HEK293 (cell line): ENCODE results near the gene TFAP2C.

ENCODE experiments used
- CTCF ChIA-PET: fragments of 350-600 bp; formaldehyde crosslinking; extraction: SDS; loops from one replicate; lab custom pipeline; 2021; ENCODE audit warnings: antibody characterized with exemption; lab: Yijun Ruan, JAX
- POLR2A ChIA-PET: fragments of 300-600 bp; formaldehyde crosslinking; extraction: SDS; loops from one replicate; lab custom pipeline; 2020; ENCODE audit warnings: antibody characterized with exemption, inconsistent platforms; lab: Yijun Ruan, JAX
- H3K27ac ChIP-seq: fragments of 200-500 bp; sonication (Bioruptor generic); 2 replicates; pipeline ENCODE4 v1.5.1; 2014; ENCODE audit warnings: low read depth, low read length, control low read depth, inconsistent platforms; ENCODE audit errors: extremely low read depth
- H3K36me3 ChIP-seq, 2 experiments: fragments of 200-500 bp in 1 of 2; sonication (Bioruptor generic) in 1 of 2; 1 replicate in 1 of 2; 2 replicates in 1 of 2; pipeline ENCODE4 v1.5.1; 2014 to 2017; ENCODE audit warnings: inconsistent platforms in 2 of 2, low read length in 2 of 2; ENCODE audit not compliant: control insufficient read depth in 2 of 2, insufficient read depth in 1 of 2
- H3K4me1 ChIP-seq: fragments of 200-500 bp; sonication (Bioruptor generic); 2 replicates; pipeline ENCODE4 v1.5.1; 2014; ENCODE audit warnings: mild to moderate bottlenecking, low read length, inconsistent platforms; ENCODE audit not compliant: control insufficient read depth, insufficient read depth
- H3K4me3 ChIP-seq: 2 replicates; pipeline ENCODE4 v1.5.1; 2011; ENCODE audit warnings: low read depth, mild to moderate bottlenecking, control low read depth, low read length, moderate library complexity
- H3K9me3 ChIP-seq: fragments of 200-500 bp; sonication (Bioruptor generic); 2 replicates; pipeline ENCODE4 v1.5.1; 2014; ENCODE audit warnings: low read depth, low read length, inconsistent platforms; ENCODE audit not compliant: control insufficient read depth, insufficient read depth
- ATF2 ChIP-seq: fragments of 450-650 bp; formaldehyde crosslinking; IDR thresholded peaks from 2 replicates; pipeline ENCODE4 v1.5.1; 2016; ENCODE audit warnings: missing biosample characterization, missing genetic modification characterization, low read depth
- HIC1 ChIP-seq: fragments of 450-650 bp; formaldehyde crosslinking; IDR thresholded peaks from 2 replicates; pipeline ENCODE4 v1.5.1; 2016; ENCODE audit warnings: missing biosample characterization, missing genetic modification characterization
- KLF1 ChIP-seq: fragments of 450-650 bp; formaldehyde crosslinking; IDR thresholded peaks from 2 replicates; pipeline ENCODE4 v1.5.1; 2016; ENCODE audit warnings: missing biosample characterization, missing genetic modification characterization
- KLF16 ChIP-seq: fragments of 450-650 bp; formaldehyde crosslinking; IDR thresholded peaks from 2 replicates; pipeline ENCODE4 v1.5.1; 2017; ENCODE audit warnings: missing biosample characterization, missing genetic modification characterization
- TCF7L2 ChIP-seq: IDR thresholded peaks from 2 replicates; pipeline ENCODE4 v1.6.1; 2011; ENCODE audit warnings: low read depth, mild to moderate bottlenecking, inconsistent platforms, low read length, moderate library complexity, borderline replicate concordance
- ZBTB44 ChIP-seq: fragments of 450-650 bp; IDR thresholded peaks from 2 replicates; pipeline ENCODE4 v1.5.1; 2018; ENCODE audit warnings: missing biosample characterization, mild to moderate bottlenecking, missing genetic modification characterization
- ZFHX2 ChIP-seq: fragments of 450-650 bp; formaldehyde crosslinking; conservative IDR thresholded peaks from 2 replicates; pipeline ENCODE4 v1.5.1; 2016; ENCODE audit warnings: missing biosample characterization, missing genetic modification characterization
- ZNF114 ChIP-seq: fragments of 450-650 bp; formaldehyde crosslinking; IDR thresholded peaks from 2 replicates; pipeline ENCODE4 v1.5.0; 2017; ENCODE audit warnings: missing biosample characterization, missing genetic modification characterization
- ZNF18 ChIP-seq: fragments of 450-650 bp; formaldehyde crosslinking; IDR thresholded peaks from 2 replicates; pipeline ENCODE4 v1.5.1; 2016; ENCODE audit warnings: missing biosample characterization, missing genetic modification characterization
- ZNF423 ChIP-seq: fragments of 450-650 bp; formaldehyde crosslinking; IDR thresholded peaks from 2 replicates; pipeline ENCODE4 v1.5.1; 2016; ENCODE audit warnings: missing biosample characterization, missing genetic modification characterization
- ZNF449 ChIP-seq: fragments of 450-650 bp; formaldehyde crosslinking; IDR thresholded peaks from 2 replicates; pipeline ENCODE4 v1.5.1; 2017; ENCODE audit warnings: missing biosample characterization, mild to moderate bottlenecking, missing genetic modification characterization, moderate library complexity
- ZNF473 ChIP-seq: fragments of 450-650 bp; formaldehyde crosslinking; IDR thresholded peaks from 2 replicates; pipeline ENCODE4 v1.5.1; 2017; ENCODE audit warnings: missing biosample characterization, missing genetic modification characterization
- ZNF585B ChIP-seq: fragments of 450-650 bp; formaldehyde crosslinking; IDR thresholded peaks from 2 replicates; pipeline ENCODE4 v1.5.1; 2016; ENCODE audit warnings: missing biosample characterization, missing genetic modification characterization
- ZNF664 ChIP-seq: fragments of 450-650 bp; formaldehyde crosslinking; IDR thresholded peaks from 2 replicates; pipeline ENCODE4 v1.5.1; 2016; ENCODE audit warnings: missing biosample characterization, missing genetic modification characterization
- ZNF76 ChIP-seq: fragments of 450-650 bp; formaldehyde crosslinking; IDR thresholded peaks from 2 replicates; pipeline ENCODE4; 2016; ENCODE audit warnings: low read depth, missing biosample characterization, missing genetic modification characterization, borderline replicate concordance
- ZNF768 ChIP-seq: fragments of 450-650 bp; formaldehyde crosslinking; IDR thresholded peaks from 2 replicates; pipeline ENCODE4 v1.5.1; 2018; ENCODE audit warnings: missing biosample characterization, mild to moderate bottlenecking, missing genetic modification characterization

The TFAP2C gene

GRCh38 chr20:56604673-56605072 is 24.4 kb upstream of the TFAP2C start (continued):
- peak; percentile 95 for TF ChIP-seq KLF1 (tag by site-specific recombination)
- peak; percentile 53; the same call in 1 of the 2 replicates for TF ChIP-seq ZNF18 (tag by site-specific recombination)

- no peak for TF ChIP-seq ZNF449
- no peak for TF ChIP-seq ZNF664
- TF ChIP-seq ZNF585B (tag by site-specific recombination) = no peak
- TF ChIP-seq KLF16 (tag by site-specific recombination) = no peak
- no peak for TF ChIP-seq ZBTB44 (tag by site-specific recombination)
- TF ChIP-seq ZNF473 (tag by site-specific recombination) = no peak
- no peak for TF ChIP-seq ZNF768
- TF ChIP-seq ZNF114 (tag by site-specific recombination) = no peak
- no peak for TF ChIP-seq ATF2 (tag by site-specific recombination)
- no peak for TF ChIP-seq ZNF423 (tag by site-specific recombination)
- no peak for TF ChIP-seq ZNF76 (tag by site-specific recombination)
- no peak for TF ChIP-seq HIC1 (tag by site-specific recombination)
- no peak for TF ChIP-seq ZFHX2 (tag by site-specific recombination)
- TF ChIP-seq TCF7L2 = no peak
- H3K4me3 ChIP-seq = no peak overlapping the region
- H3K27ac ChIP-seq = no peak overlapping the region
- no peaks in the 10 kb centered on the region for H3K36me3 ChIP-seq
- ChIA-PET POLR2A (no interaction called here), CTCF (interaction anchor here (0.6 to 1.4 kb wide), 4 partner anchors 24 to 456 kb away, joined by 3 to 6 read pairs (median 4); partner anchors contain the start of gene TFAP2C)
- H3K9me3 ChIP-seq = no peaks in the 10 kb centered on the region
- H3K4me1 ChIP-seq = no peaks in the 10 kb centered on the region
Measured at GRCh38 chr20:56605261-56605996, 23.7 kb upstream of the TFAP2C start.
